OCI-LY3 (cell line): ENCODE measurements around the gene EME1.

Source experiments
- H2AFZ ChIP-seq: fragments of 200-600, 300-600 bp; shearing (Covaris generic); 2 replicates; pipeline ENCODE4 v1.6.0; 2014; ENCODE audit warnings: antibody characterized with exemption, low read depth, low read length
- H3K27ac ChIP-seq: fragments of 200-600, 300-600 bp; sonication (generic); 2 replicates; pipeline ENCODE4 v1.5.1; 2014; ENCODE audit warnings: mild to moderate bottlenecking, low read length, moderate library complexity, mixed read lengths
- H3K27me3 ChIP-seq: fragments of 200-600, 300-600 bp; sonication (generic); 2 replicates; pipeline ENCODE4 v1.6.1; 2014; ENCODE audit warnings: low read depth, low read length, mixed read lengths
- H3K36me3 ChIP-seq: fragments of 200-600, 300-600 bp; sonication (generic); replicated peaks from 2 replicates; pipeline ENCODE3; 2014; ENCODE audit warnings: low read depth, low read length, mixed read lengths
- H3K4me1 ChIP-seq: fragments of 300-600, 200-600 bp; sonication (generic); 2 replicates; pipeline ENCODE4 v1.6.1; 2014; ENCODE audit warnings: low read length, mixed read lengths
- H3K4me2 ChIP-seq: fragments of 200-600, 300-600 bp; sonication (generic); 2 replicates; pipeline ENCODE4 v1.6.1; 2014; ENCODE audit warnings: low read length, mixed read lengths
- H3K4me3 ChIP-seq: fragments of 300-600, 200-600 bp; sonication (generic); 2 replicates; pipeline ENCODE4 v1.5.1; 2014; ENCODE audit warnings: antibody characterized with exemption, mild to moderate bottlenecking, low read length, moderate library complexity
- H3K79me2 ChIP-seq: fragments of 300-600, 200-600 bp; shearing (Covaris generic); 2 replicates; pipeline ENCODE4 v1.6.1; 2014; ENCODE audit warnings: mild to moderate bottlenecking, low read length, mixed read lengths
- H3K9ac ChIP-seq: fragments of 300-600, 200-600 bp; shearing (Covaris generic); 2 replicates; pipeline ENCODE4 v1.6.0; 2014; ENCODE audit warnings: mild to moderate bottlenecking, low read length, moderate library complexity
- H3K9me3 ChIP-seq: fragments of 200-600, 300-600 bp; shearing (Covaris generic); 2 replicates; pipeline ENCODE4 v1.6.1; 2014; ENCODE audit warnings: low read length, mixed read lengths; ENCODE audit not compliant: insufficient read depth
- H4K20me1 ChIP-seq: fragments of 200-600, 300-600 bp; sonication (generic); 2 replicates; pipeline ENCODE4 v1.6.1; 2016; ENCODE audit warnings: low read length, mixed read lengths; ENCODE audit not compliant: insufficient read depth
- CTCF ChIP-seq: fragments of 200-600, 300-600 bp; sonication (generic); IDR thresholded peaks from 2 replicates; pipeline ENCODE4 v1.5.1; 2014; ENCODE audit warnings: antibody characterized with exemption, low read length, low read depth
- EZH2phosphoT487 ChIP-seq: fragments of 200-600 bp; shearing (Covaris generic); IDR thresholded peaks from 2 replicates; pipeline ENCODE4 v1.6.1; 2018; ENCODE audit warnings: antibody characterized with exemption, mixed run types, low read depth

The EME1 gene

GRCh38 chr17:50361561-50362480 is 11.2 kb upstream of the EME1 start:
- no peak overlapping the region for H2AFZ ChIP-seq
- peaks cover 24% of the 10 kb centered on the region for H3K36me3 ChIP-seq

GRCh38 chr17:50362661-50363060 is 10.4 kb upstream of the EME1 start:
- H4K20me1 ChIP-seq: no peaks in the 10 kb centered on the region; the same call in 1 of the 2 replicates
- no peak overlapping the region for H3K9ac ChIP-seq
- no peak overlapping the region for H2AFZ ChIP-seq
- H3K27me3 ChIP-seq: no peaks in the 10 kb centered on the region
- peaks cover 3% of the 10 kb centered on the region; the same call in 1 of the 2 replicates for H3K4me1 ChIP-seq
- TF ChIP-seq EZH2phosphoT487: no peak
- TF ChIP-seq CTCF: no peak
- H3K4me3 ChIP-seq: no peak overlapping the region
- peaks cover 24% of the 10 kb centered on the region for H3K36me3 ChIP-seq
- no peak overlapping the region for H3K27ac ChIP-seq
- H3K9me3 ChIP-seq: no peaks in the 10 kb centered on the region
- no peak overlapping the region for H3K4me2 ChIP-seq
- H3K79me2 ChIP-seq: no peaks in the 10 kb centered on the region

More at GRCh38 chr17:50361561-50362480, 11.2 kb upstream of the EME1 start:
- no peak overlapping the region for H3K4me2 ChIP-seq
- H3K9ac ChIP-seq: no peak overlapping the region
- H4K20me1 ChIP-seq: no peaks in the 10 kb centered on the region; the same call in 1 of the 2 replicates
- H3K79me2 ChIP-seq: no peaks in the 10 kb centered on the region
- H3K27me3 ChIP-seq: no peaks in the 10 kb centered on the region
- TF ChIP-seq EZH2phosphoT487: no peak
- TF ChIP-seq CTCF: peak; percentile 73
- no peaks in the 10 kb centered on the region for H3K9me3 ChIP-seq
- no peak overlapping the region for H3K4me3 ChIP-seq
- H3K27ac ChIP-seq: no peak overlapping the region
- H3K4me1 ChIP-seq: peaks cover 3% of the 10 kb centered on the region; the same call in 1 of the 2 replicates

GRCh38 chr17:50363217-50364060 is 9.6 kb upstream of the EME1 start:
- TF ChIP-seq EZH2phosphoT487 (no peak), CTCF (no peak)
- Histone ChIP-seq H3K9me3 (no peaks in the 10 kb centered on the region), H3K27ac (no peak overlapping the region), H3K27me3 (no peaks in the 10 kb centered on the region), H3K4me2 (no peak overlapping the region), H4K20me1 (no peaks in the 10 kb centered on the region; the same call in 1 of the 2 replicates), H3K4me3 (no peak overlapping the region), H3K9ac (no peak overlapping the region), H2AFZ (no peak overlapping the region), H3K4me1 (peaks cover 3% of the 10 kb centered on the region; the same call in 1 of the 2 replicates), H3K79me2 (no peaks in the 10 kb centered on the region), H3K36me3 (peaks cover 30% of the 10 kb centered on the region)
